Astrocyte (in vitro differentiated cells and primary cell): ENCODE results near the gene CACNA2D1. TPM values are rescaled to one million over a fixed set of nuclear protein-coding genes. Genes with fewer than 3 reads are reported as not detected.

ENCODE experiments used
- DNase-seq: peaks from one replicate; pipeline ENCODE4 v3.0.0-alpha.2; 2010; ENCODE audit warnings: low read depth
- FAIRE-seq: peaks from 2 replicates; lab custom pipeline; 2011; peaks lifted over from hg19 to GRCh38; lab: Jason Lieb, UNC
- H2AFZ ChIP-seq: 2 replicates; pipeline ENCODE4 v1.6.0; 2012; ENCODE audit warnings: low read depth, low read length, inconsistent platforms
- H3K27ac ChIP-seq: 2 replicates; pipeline ENCODE4 v1.5.1; 2011; ENCODE audit warnings: low read depth, low read length, inconsistent platforms
- H3K27me3 ChIP-seq: 2 replicates; pipeline ENCODE4 v1.6.0; 2011; ENCODE audit warnings: low read length, inconsistent platforms; ENCODE audit not compliant: insufficient read depth
- H3K36me3 ChIP-seq: 2 replicates; pipeline ENCODE4 v1.5.1; 2011; ENCODE audit warnings: low read length, inconsistent platforms; ENCODE audit not compliant: insufficient read depth
- H3K4me1 ChIP-seq: 2 replicates; pipeline ENCODE4 v1.5.1; 2011; ENCODE audit warnings: low read length, inconsistent platforms; ENCODE audit not compliant: insufficient read depth
- H3K4me2 ChIP-seq: 2 replicates; pipeline ENCODE4 v1.6.0; 2012; ENCODE audit warnings: low read length, inconsistent platforms
- H3K4me3 ChIP-seq: 2 replicates; pipeline ENCODE4 v1.5.1; 2011; ENCODE audit warnings: low read depth, mild to moderate bottlenecking, low read length, inconsistent platforms; ENCODE audit not compliant: insufficient read depth
- H3K79me2 ChIP-seq: 2 replicates; pipeline ENCODE4 v1.6.0; 2012; ENCODE audit warnings: mild to moderate bottlenecking, low read length, inconsistent platforms; ENCODE audit not compliant: insufficient read depth
- H3K9ac ChIP-seq: 2 replicates; pipeline ENCODE4 v1.6.0; 2012; ENCODE audit warnings: mild to moderate bottlenecking, low read length, inconsistent platforms
- H3K9me3 ChIP-seq: 2 replicates; pipeline ENCODE4 v1.5.1; 2012; ENCODE audit warnings: low read depth, mild to moderate bottlenecking, low read length, inconsistent platforms; ENCODE audit not compliant: insufficient read depth
- H4K20me1 ChIP-seq: 2 replicates; pipeline ENCODE4 v1.6.0; 2012; ENCODE audit warnings: low read length, inconsistent platforms; ENCODE audit not compliant: insufficient read depth
- H3K27ac Mint-ChIP-seq: one replicate; pipeline ENCODE4 v1.8.0; 2021; ENCODE audit warnings: mild to moderate bottlenecking, mixed read lengths; ENCODE audit not compliant: unreplicated experiment
- H3K27me3 Mint-ChIP-seq: one replicate; pipeline ENCODE4 v1.8.0; 2021; ENCODE audit warnings: low read depth, mixed read lengths; ENCODE audit not compliant: unreplicated experiment
- H3K36me3 Mint-ChIP-seq: one replicate; pipeline ENCODE4 v1.8.0; 2021; ENCODE audit warnings: low read depth, mixed read lengths; ENCODE audit not compliant: unreplicated experiment
- H3K4me1 Mint-ChIP-seq: one replicate; pipeline ENCODE4 v1.8.0; 2021; ENCODE audit warnings: low read depth, mixed read lengths; ENCODE audit not compliant: unreplicated experiment
- H3K4me3 Mint-ChIP-seq: one replicate; pipeline ENCODE4 v1.8.0; 2021; ENCODE audit warnings: mild to moderate bottlenecking, moderate library complexity, mixed read lengths; ENCODE audit not compliant: unreplicated experiment
- H3K9me3 Mint-ChIP-seq: one replicate; pipeline ENCODE4 v1.8.0; 2021; ENCODE audit warnings: mild to moderate bottlenecking, mixed read lengths; ENCODE audit not compliant: unreplicated experiment
- EZH2 ChIP-seq: IDR thresholded peaks from 2 replicates; pipeline ENCODE4 v1.6.1; 2012; ENCODE audit warnings: mild to moderate bottlenecking, low read length, inconsistent platforms; ENCODE audit not compliant: insufficient read depth
- total RNA-seq: library from RNA; stranded (reverse); gene quantifications from 2 replicates; pipeline ENCODE4 v1.2.1, GENCODE V29; 2021
- TF ChIP-seq, protein P1 (sequence below): IDR thresholded peaks from 2 replicates; pipeline ENCODE4 v1.5.1; 2011; ENCODE audit warnings: low read depth, mild to moderate bottlenecking, inconsistent platforms, low read length, moderate library complexity; ENCODE audit not compliant: insufficient read depth

Gene CACNA2D1
- total RNA-seq, 1 donor from 2014 or later = 53.4 TPM

DNA sequence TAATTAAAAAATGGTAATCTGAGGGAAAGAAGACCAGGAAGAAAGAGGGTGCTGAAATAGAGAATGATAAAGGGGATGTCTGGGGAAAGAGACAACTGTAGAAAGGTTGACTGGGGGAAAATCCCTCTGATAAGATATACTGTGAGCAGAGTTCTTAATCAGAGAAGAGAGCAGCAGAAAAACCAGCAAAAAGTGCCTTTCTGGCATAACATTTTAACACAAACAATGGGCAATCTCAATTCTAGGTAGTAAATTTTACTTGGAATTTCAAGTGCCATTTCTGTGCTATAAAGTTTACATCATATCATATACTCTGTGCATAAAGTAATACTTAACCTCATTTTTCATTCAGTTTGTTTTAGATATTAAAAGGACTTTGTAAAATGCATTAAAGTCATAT, 421.9 kb downstream of the CACNA2D1 start:
- no peak overlapping the region for H3K9ac ChIP-seq
- FAIRE-seq (no peak), DNase-seq (no peak)
- no peak overlapping the region for H3K4me3 ChIP-seq
- no peaks in the 10 kb centered on the region for H3K9me3 ChIP-seq
- Mint-ChIP-seq H3K4me3 (no peak overlapping the region), H3K4me1 (no peaks in the 10 kb centered on the region), H3K27me3 (no peaks in the 10 kb centered on the region), H3K36me3 (no peaks in the 10 kb centered on the region), H3K9me3 (no peaks in the 10 kb centered on the region), H3K27ac (no peak overlapping the region)
- no peak overlapping the region for H3K4me2 ChIP-seq
- H3K27ac ChIP-seq = no peak overlapping the region
- no peaks in the 10 kb centered on the region for H3K27me3 ChIP-seq
- H3K79me2 ChIP-seq = no peaks in the 10 kb centered on the region
- no peaks in the 10 kb centered on the region for H3K4me1 ChIP-seq
- H3K36me3 ChIP-seq = no peaks in the 10 kb centered on the region
- TF ChIP-seq EZH2 = no peak
- TF ChIP-seq, protein P1, sequence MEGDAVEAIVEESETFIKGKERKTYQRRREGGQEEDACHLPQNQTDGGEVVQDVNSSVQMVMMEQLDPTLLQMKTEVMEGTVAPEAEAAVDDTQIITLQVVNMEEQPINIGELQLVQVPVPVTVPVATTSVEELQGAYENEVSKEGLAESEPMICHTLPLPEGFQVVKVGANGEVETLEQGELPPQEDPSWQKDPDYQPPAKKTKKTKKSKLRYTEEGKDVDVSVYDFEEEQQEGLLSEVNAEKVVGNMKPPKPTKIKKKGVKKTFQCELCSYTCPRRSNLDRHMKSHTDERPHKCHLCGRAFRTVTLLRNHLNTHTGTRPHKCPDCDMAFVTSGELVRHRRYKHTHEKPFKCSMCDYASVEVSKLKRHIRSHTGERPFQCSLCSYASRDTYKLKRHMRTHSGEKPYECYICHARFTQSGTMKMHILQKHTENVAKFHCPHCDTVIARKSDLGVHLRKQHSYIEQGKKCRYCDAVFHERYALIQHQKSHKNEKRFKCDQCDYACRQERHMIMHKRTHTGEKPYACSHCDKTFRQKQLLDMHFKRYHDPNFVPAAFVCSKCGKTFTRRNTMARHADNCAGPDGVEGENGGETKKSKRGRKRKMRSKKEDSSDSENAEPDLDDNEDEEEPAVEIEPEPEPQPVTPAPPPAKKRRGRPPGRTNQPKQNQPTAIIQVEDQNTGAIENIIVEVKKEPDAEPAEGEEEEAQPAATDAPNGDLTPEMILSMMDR = no peak
- H2AFZ ChIP-seq = no peak overlapping the region
- H4K20me1 ChIP-seq = no peaks in the 10 kb centered on the region

DNA sequence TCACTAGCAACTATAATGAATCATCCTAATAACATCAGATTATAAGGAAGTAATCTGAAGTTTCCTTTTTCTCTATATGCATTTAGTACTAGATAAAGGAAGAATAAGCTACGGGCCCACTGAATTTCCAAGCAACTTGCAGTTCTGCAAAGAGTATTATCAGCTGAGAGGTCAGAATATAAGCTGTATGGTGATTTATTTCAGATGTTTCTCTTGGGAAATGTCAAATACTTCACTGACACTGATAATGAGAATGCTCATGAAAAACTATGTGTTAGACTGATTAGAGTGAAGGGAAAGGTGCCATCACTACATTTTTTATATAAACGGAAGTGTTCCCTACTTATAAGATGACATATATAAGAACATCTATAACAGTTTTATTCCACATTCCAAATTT, 422.5 kb downstream of the CACNA2D1 start:
- Histone ChIP-seq H3K9me3 (no peaks in the 10 kb centered on the region), H3K9ac (no peak overlapping the region), H3K36me3 (no peaks in the 10 kb centered on the region), H3K79me2 (no peaks in the 10 kb centered on the region), H3K4me1 (no peaks in the 10 kb centered on the region), H2AFZ (no peak overlapping the region), H3K4me3 (no peak overlapping the region), H4K20me1 (no peaks in the 10 kb centered on the region), H3K27ac (no peak overlapping the region), H3K27me3 (no peaks in the 10 kb centered on the region), H3K4me2 (no peak overlapping the region)
- no peak for TF ChIP-seq EZH2
- TF ChIP-seq, protein P1 = no peak
- Mint-ChIP-seq H3K36me3 (no peaks in the 10 kb centered on the region), H3K4me1 (no peaks in the 10 kb centered on the region), H3K9me3 (no peaks in the 10 kb centered on the region), H3K27ac (no peak overlapping the region), H3K27me3 (no peaks in the 10 kb centered on the region), H3K4me3 (no peak overlapping the region)
- no peak for FAIRE-seq
- no peak for DNase-seq

DNA sequence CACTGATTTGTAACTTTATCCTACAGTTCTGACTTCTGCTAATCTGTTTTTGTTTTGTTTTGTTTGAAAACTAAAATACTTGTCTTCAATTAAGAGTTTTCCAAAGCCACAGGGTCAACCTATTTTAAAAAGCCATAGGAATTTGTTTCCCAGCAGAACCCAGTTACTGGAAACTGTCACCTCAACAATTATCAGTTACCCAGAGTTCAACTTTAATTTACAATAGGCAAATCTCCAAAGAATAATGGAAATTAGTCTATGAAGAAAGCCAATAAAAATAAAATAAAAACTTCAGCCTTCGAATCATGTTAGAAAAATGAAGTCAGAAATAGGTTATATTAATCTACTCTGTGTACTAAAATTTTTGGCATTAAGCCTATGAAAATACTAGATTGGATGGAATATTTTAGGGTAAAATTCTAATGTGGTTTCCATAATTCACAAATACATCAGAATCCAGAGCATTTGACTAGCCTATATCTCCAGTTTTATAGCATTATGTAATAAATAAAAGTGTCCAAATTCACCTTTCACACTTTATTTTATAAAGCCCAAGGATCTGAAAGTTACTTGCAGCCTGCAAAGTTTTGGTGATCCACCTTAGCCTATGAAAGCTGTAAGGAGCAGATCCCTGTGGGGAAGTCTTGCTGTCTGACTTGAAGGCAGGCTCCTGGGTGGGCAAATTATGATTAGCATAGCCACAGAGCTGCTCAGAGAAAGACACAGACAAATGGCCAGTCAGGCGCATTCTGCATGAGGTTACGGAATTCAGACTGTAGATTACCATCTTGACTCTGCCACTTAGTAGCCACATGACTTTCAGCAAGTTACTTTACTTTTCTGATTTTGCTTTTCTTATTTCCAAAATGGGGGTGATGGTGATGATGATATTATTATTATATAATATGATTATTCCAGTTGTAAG, 423.8 kb downstream of the CACNA2D1 start:
- TF ChIP-seq EZH2 = no peak
- TF ChIP-seq, protein P1 = no peak
- no peaks in the 10 kb centered on the region for H3K4me1 ChIP-seq
- H4K20me1 ChIP-seq = no peaks in the 10 kb centered on the region
- H3K4me3 ChIP-seq = no peak overlapping the region
- no peak overlapping the region for H2AFZ ChIP-seq
- H3K4me2 ChIP-seq = no peak overlapping the region
- no peak overlapping the region for H3K27ac Mint-ChIP-seq
- no peaks in the 10 kb centered on the region for H3K9me3 ChIP-seq
- no peak for FAIRE-seq
- no peak overlapping the region for H3K27ac ChIP-seq
- no peaks in the 10 kb centered on the region for H3K36me3 ChIP-seq
- no peaks in the 10 kb centered on the region for H3K27me3 ChIP-seq
- peak; percentile 51 for DNase-seq
- H3K4me3 Mint-ChIP-seq = no peak overlapping the region
- no peaks in the 10 kb centered on the region for H3K36me3 Mint-ChIP-seq
- no peaks in the 10 kb centered on the region for H3K4me1 Mint-ChIP-seq
- no peaks in the 10 kb centered on the region for H3K9me3 Mint-ChIP-seq
- no peaks in the 10 kb centered on the region for H3K27me3 Mint-ChIP-seq
- no peak overlapping the region for H3K9ac ChIP-seq
- H3K79me2 ChIP-seq = no peaks in the 10 kb centered on the region
